ES-I3 (cell line): ENCODE data around the gene ZCCHC17.

Experiments
- H3K36me3 ChIP-seq: 2 replicates; pipeline ENCODE4 v1.6.1; 2013; ENCODE audit warnings: mild to moderate bottlenecking, low read length, control low read depth, moderate library complexity; ENCODE audit not compliant: insufficient read depth
- H3K4me1 ChIP-seq: 2 replicates; pipeline ENCODE4 v1.6.1; 2013; ENCODE audit warnings: mild to moderate bottlenecking, control low read depth, low read length; ENCODE audit not compliant: insufficient read depth
- H3K9ac ChIP-seq: 2 replicates; pipeline ENCODE4 v1.6.1; 2013; ENCODE audit warnings: low read depth, mild to moderate bottlenecking, low read length, moderate library complexity
- H3K9me3 ChIP-seq: 2 replicates; pipeline ENCODE4 v1.6.1; 2013; ENCODE audit warnings: mild to moderate bottlenecking, low read length, moderate library complexity; ENCODE audit not compliant: control insufficient read depth, insufficient read depth

The ZCCHC17 gene

GRCh38 chr1:31370021-31370420, 73.2 kb downstream of the ZCCHC17 start:
- Histone ChIP-seq H3K9ac (no peak overlapping the region), H3K36me3 (no peaks in the 10 kb centered on the region), H3K4me1 (peaks cover 22% of the 10 kb centered on the region), H3K9me3 (no peaks in the 10 kb centered on the region)

- H3K9ac ChIP-seq = no peak overlapping the region
- peaks cover 22% of the 10 kb centered on the region for H3K4me1 ChIP-seq
- H3K36me3 ChIP-seq = no peaks in the 10 kb centered on the region
- H3K9me3 ChIP-seq = no peaks in the 10 kb centered on the region
Measured at GRCh38 chr1:31370565-31370964, 73.7 kb downstream of the ZCCHC17 start.

GRCh38 chr1:31371121-31371959, 74.5 kb downstream of the ZCCHC17 start:
- Histone ChIP-seq H3K9ac (no peak overlapping the region), H3K36me3 (no peaks in the 10 kb centered on the region), H3K9me3 (no peaks in the 10 kb centered on the region), H3K4me1 (peaks cover 24% of the 10 kb centered on the region)

- Histone ChIP-seq H3K4me1 (peaks cover 21% of the 10 kb centered on the region), H3K36me3 (no peaks in the 10 kb centered on the region), H3K9me3 (no peaks in the 10 kb centered on the region), H3K9ac (peak overlapping the region; percentile 61; the same call in 1 of the 2 replicates)
Measured at GRCh38 chr1:31372051-31372450, 75.2 kb downstream of the ZCCHC17 start.

- Histone ChIP-seq H3K36me3 (no peaks in the 10 kb centered on the region), H3K9me3 (no peaks in the 10 kb centered on the region), H3K4me1 (peaks cover 20% of the 10 kb centered on the region), H3K9ac (peak overlapping the region; percentile 61)
Measured at GRCh38 chr1:31372751-31373055, 75.9 kb downstream of the ZCCHC17 start.

GRCh38 chr1:31373056-31373896, 76.4 kb downstream of the ZCCHC17 start, which contains the start of gene FABP3:
Gene FABP3 (minus strand): TSS chr1:31373076. CDS start chr1:31373014, 62 bp downstream.
- peak within 1 kb of the TSS; percentile 61 for H3K9ac ChIP-seq
- H3K9me3 ChIP-seq = no peaks in the 10 kb centered on the region
- peaks cover 20% of the 10 kb centered on the region for H3K4me1 ChIP-seq
- no peaks in the 10 kb centered on the region for H3K36me3 ChIP-seq

GRCh38 chr1:31373897-31374486, 77.2 kb downstream of the ZCCHC17 start:
- Histone ChIP-seq H3K36me3 (no peaks in the 10 kb centered on the region), H3K4me1 (peaks cover 20% of the 10 kb centered on the region), H3K9me3 (no peaks in the 10 kb centered on the region), H3K9ac (peak overlapping the region; percentile 36; the same call in 1 of the 2 replicates)

GRCh38 chr1:31374511-31375196, 77.8 kb downstream of the ZCCHC17 start:
- Histone ChIP-seq H3K9me3 (no peaks in the 10 kb centered on the region), H3K9ac (no peak overlapping the region), H3K36me3 (no peaks in the 10 kb centered on the region), H3K4me1 (peaks cover 20% of the 10 kb centered on the region)

GRCh38 chr1:31376375-31377134, 79.7 kb downstream of the ZCCHC17 start:
- Histone ChIP-seq H3K4me1 (peaks cover 24% of the 10 kb centered on the region), H3K36me3 (no peaks in the 10 kb centered on the region), H3K9me3 (no peaks in the 10 kb centered on the region), H3K9ac (no peak overlapping the region)

- no peaks in the 10 kb centered on the region for H3K9me3 ChIP-seq
- no peaks in the 10 kb centered on the region for H3K36me3 ChIP-seq
- H3K9ac ChIP-seq = no peak overlapping the region
- H3K4me1 ChIP-seq = peaks cover 18% of the 10 kb centered on the region
Measured at GRCh38 chr1:31377364-31377863, 80.6 kb downstream of the ZCCHC17 start.

GRCh38 chr1:31378001-31378400, 81.2 kb downstream of the ZCCHC17 start:
- Histone ChIP-seq H3K36me3 (no peaks in the 10 kb centered on the region), H3K9me3 (no peaks in the 10 kb centered on the region), H3K9ac (no peak overlapping the region), H3K4me1 (peaks cover 17% of the 10 kb centered on the region)

GRCh38 chr1:31380181-31380580, 83.3 kb downstream of the ZCCHC17 start:
- no peaks in the 10 kb centered on the region for H3K9me3 ChIP-seq
- H3K36me3 ChIP-seq = no peaks in the 10 kb centered on the region
- no peak overlapping the region for H3K9ac ChIP-seq
- H3K4me1 ChIP-seq = peaks cover 13% of the 10 kb centered on the region
